ENCODE data around the gene ADGRE1. TPM values are rescaled to one million over a fixed set of nuclear protein-coding genes. Genes with fewer than 3 reads are reported as not detected.

Gene ADGRE1
- total and polyA plus RNA-seq, 2 experiments from 2014 or later, result not detected

- H3K36me3 Mint-ChIP-seq (ENCODE audit: low read depth), result peaks cover 24% of the 10 kb centered on the region
- no peak overlapping the region for H3K4me3 Mint-ChIP-seq
- ATAC-seq (no peak), DNase-seq (ENCODE audit: low spot score) (no peak)
- H3K27me3 Mint-ChIP-seq (ENCODE audit: insufficient read depth, low read depth, poor library complexity), result peaks cover 3% of the 10 kb centered on the region
- Histone ChIP-seq H3K9me2 (ENCODE audit: insufficient read depth) (no peaks in the 10 kb centered on the region), H3K27me3 (ENCODE audit: insufficient read depth) (no peaks in the 10 kb centered on the region), H3K27ac (ENCODE audit: low read depth) (no peak overlapping the region), H3K36me3 (ENCODE audit: insufficient read depth) (peaks cover 6% of the 10 kb centered on the region), H2AFZ (no peak overlapping the region), H4K20me1 (replicated peaks; ENCODE audit: insufficient read depth) (no peaks in the 10 kb centered on the region), H3K4me3 (no peak overlapping the region), H3K79me2 (replicated peaks; ENCODE audit: insufficient read depth) (no peaks in the 10 kb centered on the region), H3K4me2 (no peak overlapping the region), H3F3A (replicated peaks; ENCODE audit: low read depth) (no peaks in the 10 kb centered on the region), H3K4me1 (ENCODE audit: insufficient read depth) (no peaks in the 10 kb centered on the region)
- H3K27ac Mint-ChIP-seq, result no peak overlapping the region
- peaks cover 93% of the 10 kb centered on the region for H3K9me3 Mint-ChIP-seq
- H3K4me1 Mint-ChIP-seq, result no peaks in the 10 kb centered on the region
- TF ChIP-seq POLR2AphosphoS5 (IDR thresholded peaks at IDR 0.05; ENCODE audit: low read depth) (no peak), EZH2 (IDR thresholded peaks at IDR 0.05; ENCODE audit: low read depth, unreplicated experiment) (no peak), CTCF (conservative IDR thresholded peaks at IDR 0.05; ENCODE audit: low read depth in 2 of 2) (no peak), JUNB (IDR thresholded peaks at IDR 0.05; ENCODE audit: unreplicated experiment) (no peak), NANOG (IDR thresholded peaks at IDR 0.05; ENCODE audit: borderline replicate concordance) (no peak), REST (IDR thresholded peaks at IDR 0.05; ENCODE audit: unreplicated experiment) (no peak), CREB1 (CRISPR knock-in tag; IDR thresholded peaks at IDR 0.05; ENCODE audit: low read depth) (no peak), EZH2phosphoT487 (IDR thresholded peaks at IDR 0.05; ENCODE audit: unreplicated experiment) (no peak), ZNF331 (CRISPR knock-in tag; IDR thresholded peaks at IDR 0.05; ENCODE audit: low read depth) (no peak), ETS1 (IDR thresholded peaks at IDR 0.05) (no peak), ZNF462 (CRISPR knock-in tag; IDR thresholded peaks at IDR 0.05) (no peak), ZNF114 (CRISPR knock-in tag; IDR thresholded peaks at IDR 0.05) (no peak), STAT1 (IDR thresholded peaks at IDR 0.05; ENCODE audit: unreplicated experiment) (no peak)
Measured at GRCh38 chr19:6945733-6946132, 58.4 kb downstream of the ADGRE1 start.

Measured in GM23338 (cell line).